NOMO-1 treated with DMSO at 0.1 percent for 48 hours (cell line): ENCODE measurements around the gene ACSS3.

Experiments
- DNase-seq: peaks from one replicate; lab custom pipeline; 2025; ENCODE audit not compliant: unreplicated experiment; lab: John Stamatoyannopoulos, UW

The ACSS3 gene

GRCh38 chr12:81216739-81217138, 138.9 kb downstream of the ACSS3 start:
- DNase-seq = no peak

GRCh38 chr12:81221681-81222080, 143.8 kb downstream of the ACSS3 start:
- DNase-seq = no peak

- DNase-seq = no peak
These were observed 145.1 kb downstream of the ACSS3 start for GRCh38 chr12:81222846-81223592.

- DNase-seq = no peak
These were observed 146.7 kb downstream of the ACSS3 start for GRCh38 chr12:81224626-81225025.

GRCh38 chr12:81229759-81230158, 151.9 kb downstream of the ACSS3 start:
- no peak for DNase-seq

- DNase-seq = no peak
These were observed 153.9 kb downstream of the ACSS3 start for GRCh38 chr12:81231574-81232368.

- no peak for DNase-seq
These were observed 167.6 kb downstream of the ACSS3 start for GRCh38 chr12:81245458-81245857.

- no peak for DNase-seq
These were observed 168.2 kb downstream of the ACSS3 start for GRCh38 chr12:81245907-81246570.

GRCh38 chr12:81249976-81250375, 172.1 kb downstream of the ACSS3 start:
- no peak for DNase-seq

- no peak for DNase-seq
These were observed 174.3 kb downstream of the ACSS3 start for GRCh38 chr12:81252228-81252627.

- DNase-seq = no peak
These were observed 175.5 kb downstream of the ACSS3 start for GRCh38 chr12:81253360-81253759.

GRCh38 chr12:81255456-81255855, 177.6 kb downstream of the ACSS3 start:
- DNase-seq = no peak

- DNase-seq = no peak
These were observed 178.1 kb downstream of the ACSS3 start for GRCh38 chr12:81255947-81256346.

GRCh38 chr12:81257947-81258551, 180.2 kb downstream of the ACSS3 start:
- DNase-seq = peak; percentile 19

- no peak for DNase-seq
These were observed 181.5 kb downstream of the ACSS3 start for GRCh38 chr12:81259360-81259759.

GRCh38 chr12:81261508-81262207, 183.8 kb downstream of the ACSS3 start:
- no peak for DNase-seq

GRCh38 chr12:81263072-81263471, 185.2 kb downstream of the ACSS3 start:
- DNase-seq = no peak

GRCh38 chr12:81270385-81270784, 192.5 kb downstream of the ACSS3 start:
- no peak for DNase-seq

- DNase-seq = no peak
These were observed 197.0 kb downstream of the ACSS3 start for GRCh38 chr12:81274637-81275529.

GRCh38 chr12:81284137-81284536, 206.3 kb downstream of the ACSS3 start:
- DNase-seq = no peak
